ENCODE data around the gene SMNDC1. TPM values are rescaled to one million over a fixed set of nuclear protein-coding genes. Genes with fewer than 3 reads are reported as not detected.

Gene SMNDC1
- total and polyA plus RNA-seq, 3 experiments from 2014 or later = 17.7 to 60.1 (median 54.9) TPM

DNA sequence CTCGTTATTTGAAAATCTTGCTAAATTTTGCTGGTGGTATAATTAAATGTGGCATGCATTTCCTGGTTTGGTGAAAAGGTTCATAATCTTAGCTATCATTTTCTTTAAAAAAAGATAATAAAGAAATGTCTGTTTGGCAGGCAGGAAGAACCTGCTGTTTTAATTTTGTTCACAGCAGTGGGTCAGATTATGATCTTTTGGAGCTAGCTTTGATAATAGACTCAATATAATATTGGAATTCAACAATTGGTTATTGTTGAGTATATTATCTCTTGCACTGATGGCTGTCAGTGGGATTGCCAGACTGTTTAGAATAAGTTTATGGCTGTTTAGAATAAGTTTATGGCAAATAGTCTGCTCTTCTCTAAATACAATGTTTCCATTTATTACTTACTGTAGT lies 62.2 kb downstream of the SMNDC1 start:
- CTCF ChIA-PET = no interaction called here
- peak overlapping the region in 1 of 8 donors; percentile 89 for H3K27ac Mint-ChIP-seq
- H3K9me3 Mint-ChIP-seq = peaks cover 0 to 4% (median 0%) of the 10 kb centered on the region in 5 donors
- Histone ChIP-seq H3K4me3 (ENCODE audit: low read length) (no peak overlapping the region), H3K27ac (ENCODE audit: low read depth, low read length) (no peak overlapping the region), H3K36me3 (ENCODE audit: insufficient read depth, low read length) (peaks cover 3% of the 10 kb centered on the region), H3K9me3 (ENCODE audit: low read length) (no peaks in the 10 kb centered on the region), H3K4me1 (ENCODE audit: insufficient read depth, low read length) (peaks cover 16% of the 10 kb centered on the region), H3K27me3 (ENCODE audit: insufficient read depth, low read length, poor library complexity, severe bottlenecking) (no peaks in the 10 kb centered on the region)
- H3K4me1 Mint-ChIP-seq = peaks cover 27 to 44% (median 40%) of the 10 kb centered on the region in 3 donors
- H3K27me3 Mint-ChIP-seq = peaks cover 3% of the 10 kb centered on the region in 2 donors
- POLR2A ChIA-PET = no interaction called here
- peaks cover 8 to 38% (median 20%) of the 10 kb centered on the region in 3 donors for H3K36me3 Mint-ChIP-seq
- H3K4me3 Mint-ChIP-seq = peak overlapping the region in 1 of 7 donors; percentile 11
- DNase-seq = no peak

DNA sequence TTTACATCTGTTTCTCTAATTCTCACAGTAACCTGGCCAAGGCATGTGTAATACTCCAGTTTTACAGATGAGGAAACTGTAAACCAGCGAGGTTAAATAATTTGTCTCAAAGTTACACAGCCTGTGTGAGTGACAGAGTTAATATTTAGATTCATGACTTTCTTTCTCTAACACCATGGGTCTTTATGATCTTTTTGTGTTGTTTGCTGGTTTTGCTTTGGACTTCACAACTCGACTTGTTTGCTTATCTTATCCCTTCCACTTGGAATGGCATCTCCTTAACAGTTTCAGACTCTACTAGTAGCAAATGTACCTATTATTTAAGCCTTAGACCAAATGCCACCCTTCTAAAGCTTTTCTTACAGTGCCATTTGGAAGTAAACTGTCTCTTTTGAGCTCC lies 62.9 kb downstream of the SMNDC1 start:
- Histone ChIP-seq H3K9me3 (ENCODE audit: low read length) (no peaks in the 10 kb centered on the region), H3K27me3 (ENCODE audit: insufficient read depth, low read length, poor library complexity, severe bottlenecking) (no peaks in the 10 kb centered on the region), H3K27ac (ENCODE audit: low read depth, low read length) (no peak overlapping the region), H3K4me1 (ENCODE audit: insufficient read depth, low read length) (peaks cover 16% of the 10 kb centered on the region), H3K36me3 (ENCODE audit: insufficient read depth, low read length) (peaks cover 3% of the 10 kb centered on the region), H3K4me3 (ENCODE audit: low read length) (no peak overlapping the region)
- peaks cover 9 to 36% (median 26%) of the 10 kb centered on the region in 3 donors for H3K36me3 Mint-ChIP-seq
- ChIA-PET POLR2A (interaction anchor here (1.2 kb wide), 1 partner anchor 33 kb away, joined by 8 read pairs; no protein-coding TSS in a partner anchor), CTCF (interaction anchor here (0.8 kb wide), 1 partner anchor 34 kb away, joined by 3 read pairs; no protein-coding TSS in a partner anchor)
- no peak for DNase-seq
- peaks cover 28 to 46% (median 40%) of the 10 kb centered on the region in 3 donors for H3K4me1 Mint-ChIP-seq
- peak overlapping the region in 4 of 7 donors; percentile 3 to 65 (median 46) for H3K4me3 Mint-ChIP-seq
- peaks cover 3% of the 10 kb centered on the region in 2 donors for H3K27me3 Mint-ChIP-seq
- H3K9me3 Mint-ChIP-seq = peaks cover 0 to 4% (median 0%) of the 10 kb centered on the region in 5 donors
- H3K27ac Mint-ChIP-seq = peak overlapping the region in 5 of 8 donors; percentile 31 to 89 (median 66)

DNA sequence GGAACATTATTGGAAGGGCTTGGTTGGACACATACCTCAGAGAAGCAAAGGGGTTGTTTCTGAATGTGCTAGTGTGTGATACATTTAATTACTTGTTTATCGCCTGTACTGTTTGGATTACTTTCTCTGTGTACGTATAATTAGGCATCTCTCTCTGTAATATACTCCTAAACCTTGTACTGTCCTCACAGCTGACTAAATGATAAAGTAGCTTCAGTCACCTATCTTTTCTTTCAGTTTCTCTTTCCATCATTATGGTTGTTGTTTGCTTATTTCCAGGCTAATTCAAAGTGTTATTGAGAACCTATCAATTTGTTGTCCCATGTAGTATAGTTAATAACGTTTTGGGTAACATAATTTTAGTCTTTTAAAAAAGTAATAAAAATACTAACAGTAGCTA lies 63.3 kb downstream of the SMNDC1 start:
- Mint-ChIP-seq H3K9me3 (peaks cover 0 to 4% (median 0%) of the 10 kb centered on the region in 5 donors), H3K27ac (peak overlapping the region in 5 of 8 donors; percentile 4 to 67 (median 28)), H3K4me1 (peaks cover 28 to 43% (median 40%) of the 10 kb centered on the region in 3 donors), H3K27me3 (peaks cover 3% of the 10 kb centered on the region in 2 donors), H3K4me3 (peak overlapping the region; percentile 1 to 70 (median 39)), H3K36me3 (peaks cover 9 to 34% (median 26%) of the 10 kb centered on the region in 3 donors)
- no peak overlapping the region for H3K27ac ChIP-seq (ENCODE audit: low read depth, low read length)
- no peaks in the 10 kb centered on the region for H3K9me3 ChIP-seq (ENCODE audit: low read length)
- peaks cover 3% of the 10 kb centered on the region for H3K36me3 ChIP-seq (ENCODE audit: insufficient read depth, low read length)
- CTCF ChIA-PET = interaction anchor here (0.8 kb wide), 1 partner anchor 33 kb away, joined by 3 read pairs; no protein-coding TSS in a partner anchor
- H3K27me3 ChIP-seq (ENCODE audit: insufficient read depth, low read length, poor library complexity, severe bottlenecking) = no peaks in the 10 kb centered on the region
- H3K4me3 ChIP-seq (ENCODE audit: low read length) = no peak overlapping the region
- peaks cover 16% of the 10 kb centered on the region for H3K4me1 ChIP-seq (ENCODE audit: insufficient read depth, low read length)
- POLR2A ChIA-PET = interaction anchor here (0.6 to 1.2 kb wide), 2 partner anchors 33 to 618 kb away, joined by 7 to 8 read pairs; no protein-coding TSS in a partner anchor
- DNase-seq = no peak

Other genes starting within 250 kb of the SMNDC1 start
- gene MXI1, start 97.3 kb downstream of the SMNDC1 start, total RNA-seq = 1 to 10 TPM; 8.6 to 9.2 TPM
- 32.3 TPM for gene MXI1, start 97.3 kb downstream of the SMNDC1 start, polyA plus RNA-seq
- 10 to 100 TPM; 68.5 to 69.8 TPM for gene DUSP5, start 193.0 kb upstream of the SMNDC1 start, total RNA-seq
- gene DUSP5, start 193.0 kb upstream of the SMNDC1 start, polyA plus RNA-seq = 3.0 TPM